ENCODE data around the gene CIAO3.

Gene CIAO3

GRCh38 chr16:775236-775796, 34.5 kb upstream of the CIAO3 start:
- DNase-seq = no peak

- no peak for DNase-seq
These were observed 33.5 kb upstream of the CIAO3 start for GRCh38 chr16:774086-775001.

- DNase-seq = no peak
These were observed 32.2 kb upstream of the CIAO3 start for GRCh38 chr16:772959-773358.

- no peak for DNase-seq
These were observed 29.6 kb upstream of the CIAO3 start for GRCh38 chr16:770411-770810.

GRCh38 chr16:769934-770333, 29.1 kb upstream of the CIAO3 start:
- no peak for DNase-seq

GRCh38 chr16:769184-769784, 28.5 kb upstream of the CIAO3 start:
- DNase-seq = no peak

- no peak for DNase-seq
These were observed 27.6 kb upstream of the CIAO3 start for GRCh38 chr16:768428-768827.

- DNase-seq = no peak
These were observed 27.0 kb upstream of the CIAO3 start for GRCh38 chr16:767743-768235.

GRCh38 chr16:766820-767640, 26.2 kb upstream of the CIAO3 start:
- no peak for DNase-seq

- no peak for DNase-seq
These were observed 25.4 kb upstream of the CIAO3 start for GRCh38 chr16:766008-766819.

GRCh38 chr16:765488-765865, 24.7 kb upstream of the CIAO3 start:
- DNase-seq = no peak

GRCh38 chr16:764848-765487, 24.2 kb upstream of the CIAO3 start:
- DNase-seq = no peak

GRCh38 chr16:764184-764750, 23.5 kb upstream of the CIAO3 start:
- DNase-seq = no peak

GRCh38 chr16:763369-764183, 22.8 kb upstream of the CIAO3 start:
- no peak for DNase-seq

- DNase-seq = no peak
These were observed 21.9 kb upstream of the CIAO3 start for GRCh38 chr16:762595-763268.

- no peak for DNase-seq
These were observed 21.1 kb upstream of the CIAO3 start for GRCh38 chr16:761625-762513.

GRCh38 chr16:760545-761343, 19.9 kb upstream of the CIAO3 start, which contains the start of gene MSLN:
TSS of gene MSLN (plus strand) at chr16:760734. CDS start at chr16:762681, 1,947 bp downstream.
- no peak for DNase-seq

GRCh38 chr16:760065-760464, 19.3 kb upstream of the CIAO3 start:
- DNase-seq = no peak

Data from NCI-H2081 (cell line).